Cardiac fibroblast (primary cell): ENCODE results near the gene OMP.

Experiments
- DNase-seq, 2 donors: peaks; one replicate each; pipeline versions ENCODE4 v3.0.0 to v3.0.0-alpha.2; 2010; ENCODE audit warnings: low read depth in 2 of 2
- H3K4me3 ChIP-seq, 2 donors: replicated peaks in 1 of 2; 1 replicate in 1 of 2; 2 replicates in 1 of 2; pipeline ENCODE4 v1.5.1; 2011; ENCODE audit warnings: low read depth in 2 of 2, low read length in 2 of 2, mild to moderate bottlenecking in 2 of 2, moderate library complexity in 1 of 2
- TF ChIP-seq, protein P1 (sequence below): IDR thresholded peaks from one replicate; pipeline ENCODE4 v1.5.1; 2011; ENCODE audit warnings: low read depth, mild to moderate bottlenecking, low read length, inconsistent platforms

Gene OMP

DNA sequence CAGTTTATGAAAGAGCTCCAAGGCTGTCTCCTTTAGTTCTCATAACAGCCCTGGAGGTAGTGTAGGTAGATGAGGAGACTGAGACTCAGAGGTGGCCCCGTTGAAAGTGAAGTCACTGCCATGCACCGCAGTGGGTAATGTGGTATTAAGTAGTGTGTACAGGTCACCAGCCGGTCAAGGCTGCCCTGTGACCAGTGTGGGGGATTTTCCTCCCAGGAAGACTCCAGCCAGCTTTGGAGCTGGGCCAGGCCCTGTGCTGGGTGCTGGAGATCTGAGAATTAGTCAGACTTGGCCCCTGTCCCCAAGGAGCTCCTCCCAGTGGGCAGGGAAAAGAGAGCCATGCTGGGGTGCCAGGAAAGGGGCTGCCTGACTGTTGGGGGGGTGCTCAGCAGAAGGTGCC, 5.3 kb downstream of the OMP start:
- TF ChIP-seq, protein P1, sequence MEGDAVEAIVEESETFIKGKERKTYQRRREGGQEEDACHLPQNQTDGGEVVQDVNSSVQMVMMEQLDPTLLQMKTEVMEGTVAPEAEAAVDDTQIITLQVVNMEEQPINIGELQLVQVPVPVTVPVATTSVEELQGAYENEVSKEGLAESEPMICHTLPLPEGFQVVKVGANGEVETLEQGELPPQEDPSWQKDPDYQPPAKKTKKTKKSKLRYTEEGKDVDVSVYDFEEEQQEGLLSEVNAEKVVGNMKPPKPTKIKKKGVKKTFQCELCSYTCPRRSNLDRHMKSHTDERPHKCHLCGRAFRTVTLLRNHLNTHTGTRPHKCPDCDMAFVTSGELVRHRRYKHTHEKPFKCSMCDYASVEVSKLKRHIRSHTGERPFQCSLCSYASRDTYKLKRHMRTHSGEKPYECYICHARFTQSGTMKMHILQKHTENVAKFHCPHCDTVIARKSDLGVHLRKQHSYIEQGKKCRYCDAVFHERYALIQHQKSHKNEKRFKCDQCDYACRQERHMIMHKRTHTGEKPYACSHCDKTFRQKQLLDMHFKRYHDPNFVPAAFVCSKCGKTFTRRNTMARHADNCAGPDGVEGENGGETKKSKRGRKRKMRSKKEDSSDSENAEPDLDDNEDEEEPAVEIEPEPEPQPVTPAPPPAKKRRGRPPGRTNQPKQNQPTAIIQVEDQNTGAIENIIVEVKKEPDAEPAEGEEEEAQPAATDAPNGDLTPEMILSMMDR, result no peak
- H3K4me3 ChIP-seq, result no peak overlapping the region
- peak; percentile 93 to 95 for DNase-seq

DNA sequence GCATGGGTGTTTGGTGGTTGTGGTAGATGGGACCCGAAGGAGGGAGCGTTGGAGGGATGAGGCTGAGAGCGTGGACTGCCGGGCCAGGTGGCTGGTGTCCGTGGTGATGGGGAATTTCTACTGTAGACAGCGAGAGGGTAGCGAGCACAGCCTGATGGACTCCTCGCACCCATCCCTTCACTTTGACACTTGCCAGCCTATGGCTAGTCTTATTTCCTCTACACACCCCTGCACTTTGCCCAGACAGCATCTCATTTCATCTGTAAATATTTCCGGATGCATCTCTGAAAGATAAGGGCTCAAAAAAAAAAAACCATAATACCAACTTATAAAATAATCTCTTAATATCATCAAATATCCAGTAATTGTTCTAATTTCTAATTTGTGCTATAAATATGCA, 5.8 kb downstream of the OMP start:
- H3K4me3 ChIP-seq, result no peak overlapping the region
- DNase-seq, result no peak
- TF ChIP-seq, protein P1, result no peak

DNA sequence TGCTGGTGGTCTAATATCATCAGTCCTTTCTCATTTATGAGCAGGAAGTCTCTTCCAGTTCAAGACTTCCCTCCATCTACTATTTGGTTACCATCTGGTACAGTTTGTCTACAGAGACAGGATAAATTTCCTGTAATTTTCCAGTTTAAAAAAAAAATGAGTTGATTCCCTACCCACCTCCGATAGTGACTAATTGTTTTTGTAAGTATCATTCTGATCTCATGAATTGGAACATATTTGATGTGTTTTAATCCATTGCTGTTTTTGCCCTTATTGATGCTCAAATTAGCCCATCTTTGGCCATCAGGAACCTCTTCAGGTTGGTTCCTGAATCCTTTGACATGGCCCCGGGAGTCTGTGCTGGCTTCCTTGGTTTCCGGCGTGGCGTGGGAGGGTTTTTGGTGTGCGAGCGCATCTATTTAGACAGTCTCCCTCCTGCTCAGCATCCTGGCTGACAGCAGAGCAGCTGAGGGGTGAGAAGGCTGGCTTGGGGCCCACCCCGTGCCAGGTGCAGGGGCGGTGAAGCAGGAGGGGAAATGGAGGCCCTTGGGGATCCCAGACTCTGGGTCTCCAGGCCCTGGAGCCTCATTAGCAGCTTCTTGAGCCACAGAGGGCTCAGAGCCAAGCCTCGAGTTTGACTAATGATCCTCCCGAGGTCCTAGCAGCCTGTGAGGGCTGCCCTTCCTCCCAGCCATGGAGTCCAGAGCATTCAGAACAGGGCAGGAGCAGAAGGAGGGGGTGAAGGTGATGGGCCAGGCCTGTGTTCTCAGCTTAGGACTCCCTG, 6.8 kb downstream of the OMP start:
- no peak overlapping the region for H3K4me3 ChIP-seq
- DNase-seq, result peak; percentile 59 to 65
- TF ChIP-seq, protein P1, result no peak

DNA sequence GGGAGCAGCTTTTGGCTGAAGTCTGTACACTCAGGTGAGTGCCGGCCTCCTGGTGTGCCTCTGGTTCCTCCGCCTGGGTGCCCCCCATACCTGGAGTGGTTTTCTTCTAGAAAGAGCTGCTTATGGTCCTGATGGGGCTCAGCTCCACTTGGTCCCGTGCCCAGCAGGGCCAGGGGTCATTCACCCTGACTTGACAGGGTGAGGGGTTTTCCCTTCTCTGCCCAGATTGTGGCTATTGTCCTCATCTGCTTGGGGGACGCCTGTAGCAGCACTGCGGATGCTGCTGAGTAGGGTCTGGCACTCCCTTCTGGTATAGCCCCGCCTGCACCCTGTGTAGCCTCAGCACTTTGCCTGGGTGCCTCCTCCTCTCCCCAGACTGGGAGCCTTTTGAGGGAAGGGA, 8.2 kb downstream of the OMP start:
- no peak overlapping the region for H3K4me3 ChIP-seq
- DNase-seq, result no peak
- TF ChIP-seq, protein P1, result no peak

DNA sequence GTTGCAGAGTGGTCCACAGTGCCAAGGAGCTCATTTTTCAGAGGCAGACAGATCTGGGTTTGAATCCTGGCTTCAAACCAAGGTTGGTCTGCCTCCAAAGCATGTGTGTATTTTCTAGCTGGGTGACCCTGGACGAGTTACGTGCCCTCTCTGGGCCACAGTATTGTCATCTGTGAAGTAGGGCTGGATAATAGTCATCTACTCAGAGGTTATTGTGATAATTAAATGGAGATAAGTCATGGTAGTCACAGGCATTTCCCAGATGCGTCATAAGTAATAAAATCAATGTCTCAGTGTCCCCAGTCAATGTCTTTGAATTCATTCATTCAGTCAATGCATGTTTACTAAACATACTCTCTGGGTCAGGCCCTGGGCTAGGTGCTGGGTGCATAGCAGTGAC, 8.6 kb downstream of the OMP start:
- DNase-seq, result no peak
- no peak overlapping the region for H3K4me3 ChIP-seq
- TF ChIP-seq, protein P1, result no peak

DNA sequence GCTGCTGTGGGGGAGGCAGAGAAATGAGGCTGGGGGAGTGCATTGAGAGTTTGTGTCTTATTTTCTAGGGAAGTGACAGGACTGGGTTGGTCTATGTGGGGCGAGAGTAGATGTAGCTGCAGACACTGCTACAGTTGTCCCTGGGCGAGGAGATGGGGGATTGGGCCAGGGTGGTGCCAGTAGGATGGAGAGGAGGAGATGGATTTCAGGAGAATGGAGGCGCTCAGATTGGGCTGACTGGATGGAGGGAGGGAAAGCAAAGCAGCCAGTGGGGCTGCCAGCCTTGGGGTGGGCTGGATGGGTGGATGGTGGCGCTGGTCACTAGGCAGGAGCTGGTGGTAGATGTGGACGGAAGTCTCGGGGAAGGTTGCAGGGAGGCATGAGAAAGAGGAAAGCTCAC, 9.3 kb downstream of the OMP start:
- TF ChIP-seq, protein P1, result no peak
- no peak for DNase-seq
- H3K4me3 ChIP-seq, result no peak overlapping the region
